Natural killer cell (primary cell): Measurements from ENCODE around the gene ETV7. TPM values are rescaled to one million over a fixed set of nuclear protein-coding genes. Genes with fewer than 3 reads are reported as not detected.

Experiments
- ATAC-seq, 3 donors: fragments of 150-1000 bp in 2 of 3; fragments of 200-7000 bp in 1 of 3; cut with Tn5 transposase; 1 replicate in 1 of 3; 2 replicates in 2 of 3; pipeline ENCODE4 v1.10.0; 2021; ENCODE audit warnings: mild to moderate bottlenecking in 2 of 3, moderate library complexity in 2 of 3
- DNase-seq, 2 donors: peaks; one replicate each; pipeline versions ENCODE4 v3.0.0 to v3.0.0-alpha.2; 2013 to 2021; ENCODE audit warnings: mixed read lengths in 1 of 2
- H3K27ac ChIP-seq: one replicate; pipeline ENCODE4 v1.5.1; 2013; ENCODE audit warnings: mild to moderate bottlenecking, low read length
- H3K27me3 ChIP-seq: one replicate; pipeline ENCODE4 v1.6.1; 2013; ENCODE audit warnings: low read length; ENCODE audit not compliant: control insufficient read depth, insufficient read depth
- H3K36me3 ChIP-seq: one replicate; pipeline ENCODE4 v1.6.1; 2013; ENCODE audit warnings: low read length; ENCODE audit not compliant: control insufficient read depth, insufficient read depth
- H3K4me1 ChIP-seq: one replicate; pipeline ENCODE4 v1.6.1; 2013; ENCODE audit warnings: low read length; ENCODE audit not compliant: control insufficient read depth, insufficient read depth
- H3K4me3 ChIP-seq: one replicate; pipeline ENCODE4 v1.5.1; 2013; ENCODE audit warnings: low read length
- H3K9me3 ChIP-seq: one replicate; pipeline ENCODE4 v1.6.1; 2013; ENCODE audit warnings: low read length; ENCODE audit not compliant: control insufficient read depth, insufficient read depth
- H3K27ac Mint-ChIP-seq, 2 donors: one replicate each; pipeline ENCODE4 v1.8.0; 2022; ENCODE audit warnings: mild to moderate bottlenecking in 2 of 2, mixed read lengths in 2 of 2, moderate library complexity in 1 of 2
- H3K27me3 Mint-ChIP-seq, 2 donors: one replicate each; pipeline ENCODE4 v1.8.0; 2022; ENCODE audit warnings: low read depth in 2 of 2, mixed read lengths in 2 of 2
- H3K36me3 Mint-ChIP-seq: one replicate; pipeline ENCODE4 v1.8.0; 2022; ENCODE audit warnings: mixed read lengths
- H3K4me1 Mint-ChIP-seq, 2 donors: one replicate each; pipeline ENCODE4 v1.8.0; 2022; ENCODE audit warnings: mixed read lengths in 2 of 2
- H3K4me3 Mint-ChIP-seq: one replicate; pipeline ENCODE4 v1.8.0; 2022; ENCODE audit warnings: mild to moderate bottlenecking, moderate library complexity, mixed read lengths
- H3K9me3 Mint-ChIP-seq, 2 donors: one replicate each; pipeline ENCODE4 v1.8.0; 2022; ENCODE audit warnings: mixed read lengths in 2 of 2
- WGBS: methylation state at CpG from one replicate; pipeline ENCODE4 v1.1.7; 2013; ENCODE audit warnings: missing lambda C conversion rate; ENCODE audit not compliant: insufficient coverage; 5-methylcytosine and 5-hydroxymethylcytosine counted together
- intact Hi-C: fragments of 100-400 bp; cut with micrococcal nuclease; formaldehyde crosslinking; loops from one replicate; pipeline ENCODE4 v1.14.2; 2022
- total RNA-seq, 4 donors: library from RNA; stranded (reverse); fragments of 120-200 nt in 1 of 4; gene quantifications; one replicate each; pipeline versions ENCODE4 v1.2.3 to v1.2.4, GENCODE V29; 2013 to 2022
- TF ChIP-seq, protein P1 (sequence below): fragments of 200-600 bp; IDR thresholded peaks from one replicate; pipeline ENCODE4 v1.8.0; 2022; ENCODE audit warnings: antibody characterized with exemption

Gene ETV7
- 1 to 10 TPM in 2 of 3 donors, under 1 TPM in 1; 0.96 to 2.8 (median 1.7) TPM for total RNA-seq
- total RNA-seq (2013) = 1.7 TPM

DNA sequence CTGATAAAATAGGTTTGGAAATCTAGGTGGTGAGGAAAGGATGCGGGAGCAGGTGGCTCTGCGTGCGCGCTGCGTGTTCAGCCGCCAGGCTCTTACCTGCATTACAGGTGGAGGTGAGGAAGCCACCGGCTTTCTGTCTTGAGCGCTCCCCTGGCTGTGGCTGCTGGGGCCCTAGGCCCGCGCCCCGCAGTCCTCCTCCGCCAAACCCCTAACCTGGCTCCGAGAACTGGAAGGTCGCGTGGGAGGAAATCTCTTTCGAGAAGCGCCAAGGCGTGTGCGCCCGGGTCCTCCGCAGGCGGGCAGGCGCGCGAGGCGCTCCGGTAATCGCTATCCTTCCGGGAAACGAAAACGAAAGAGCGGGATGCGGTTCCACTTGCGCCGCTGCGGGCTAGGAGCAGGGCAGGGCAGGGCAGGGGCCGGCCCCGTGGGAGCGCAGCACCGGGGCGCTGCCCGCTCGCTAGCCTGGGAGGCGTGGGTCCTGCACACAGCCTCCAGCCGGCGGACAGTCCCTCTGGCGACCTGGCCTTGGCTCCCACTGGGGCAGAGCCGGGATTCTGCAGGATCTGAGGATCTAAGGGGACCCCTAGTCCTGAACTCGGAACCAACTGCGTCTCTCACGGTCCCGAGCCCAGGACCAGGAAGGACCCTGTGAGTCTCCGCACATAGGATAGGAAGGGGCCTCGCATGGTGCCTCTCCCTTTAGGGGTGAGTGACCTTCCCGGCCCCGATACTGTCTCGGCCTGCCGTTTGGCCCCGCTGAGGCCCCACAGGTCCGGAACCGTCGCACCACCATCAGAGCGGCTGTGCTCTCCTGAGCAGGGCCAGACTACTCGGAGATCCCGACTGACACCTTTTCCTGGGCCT lies at the start of gene ETV7:
Gene ETV7 (minus strand): TSS at position 230 of the 864 bp plus-strand sequence. CDS start 128 bp downstream, at position 102.
- Histone ChIP-seq H3K36me3 (no peaks in the 10 kb centered on the region), H3K27ac (no peak within 1 kb of the TSS), H3K4me3 (peak within 1 kb of the TSS; percentile 65), H3K9me3 (no peaks in the 10 kb centered on the region), H3K4me1 (peaks cover 20% of the 10 kb centered on the region), H3K27me3 (peaks cover 10% of the 10 kb centered on the region)
- TF ChIP-seq, protein P1, sequence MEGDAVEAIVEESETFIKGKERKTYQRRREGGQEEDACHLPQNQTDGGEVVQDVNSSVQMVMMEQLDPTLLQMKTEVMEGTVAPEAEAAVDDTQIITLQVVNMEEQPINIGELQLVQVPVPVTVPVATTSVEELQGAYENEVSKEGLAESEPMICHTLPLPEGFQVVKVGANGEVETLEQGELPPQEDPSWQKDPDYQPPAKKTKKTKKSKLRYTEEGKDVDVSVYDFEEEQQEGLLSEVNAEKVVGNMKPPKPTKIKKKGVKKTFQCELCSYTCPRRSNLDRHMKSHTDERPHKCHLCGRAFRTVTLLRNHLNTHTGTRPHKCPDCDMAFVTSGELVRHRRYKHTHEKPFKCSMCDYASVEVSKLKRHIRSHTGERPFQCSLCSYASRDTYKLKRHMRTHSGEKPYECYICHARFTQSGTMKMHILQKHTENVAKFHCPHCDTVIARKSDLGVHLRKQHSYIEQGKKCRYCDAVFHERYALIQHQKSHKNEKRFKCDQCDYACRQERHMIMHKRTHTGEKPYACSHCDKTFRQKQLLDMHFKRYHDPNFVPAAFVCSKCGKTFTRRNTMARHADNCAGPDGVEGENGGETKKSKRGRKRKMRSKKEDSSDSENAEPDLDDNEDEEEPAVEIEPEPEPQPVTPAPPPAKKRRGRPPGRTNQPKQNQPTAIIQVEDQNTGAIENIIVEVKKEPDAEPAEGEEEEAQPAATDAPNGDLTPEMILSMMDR = no peak
- WGBS = under 1% methylated on average over 63 of the region's 65 CpGs
- H3K4me1 Mint-ChIP-seq = peaks cover 21 to 23% of the 10 kb centered on the region in 2 donors
- H3K4me3 Mint-ChIP-seq = peak within 1 kb of the TSS; percentile 98
- no peaks in the 10 kb centered on the region for H3K9me3 Mint-ChIP-seq
- DNase-seq (peak; percentile 40 to 64), ATAC-seq (peak; percentile 73 to 78 (median 73))
- intact Hi-C loops = no loop called here
- peak within 1 kb of the TSS; percentile 47 to 76 for H3K27ac Mint-ChIP-seq
- H3K27me3 Mint-ChIP-seq = peaks cover 14 to 29% of the 10 kb centered on the region in 2 donors
- H3K36me3 Mint-ChIP-seq = no peaks in the 10 kb centered on the region

DNA sequence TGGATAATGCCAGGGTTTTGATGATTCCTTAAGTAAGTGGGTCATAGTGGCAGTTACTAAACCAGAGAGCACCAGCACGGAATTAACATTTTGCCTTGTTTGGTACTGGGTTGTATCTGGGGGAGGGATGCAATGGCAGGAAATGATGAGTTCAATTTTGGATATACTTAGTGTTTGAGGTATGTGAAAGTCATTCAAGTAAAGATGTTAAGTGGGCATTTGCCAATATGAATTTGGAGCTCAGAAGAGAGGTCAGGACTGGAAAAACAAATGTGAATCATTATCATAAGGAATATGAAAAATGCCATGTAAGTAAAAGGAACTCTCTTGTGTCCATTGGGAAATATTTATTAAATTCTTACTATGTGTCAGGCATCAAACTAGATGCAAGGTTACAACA lies 49.0 kb upstream of the ETV7 start:
- Histone ChIP-seq H3K4me1 (peaks cover 3% of the 10 kb centered on the region), H3K27ac (no peak overlapping the region), H3K27me3 (no peaks in the 10 kb centered on the region), H3K36me3 (no peaks in the 10 kb centered on the region), H3K9me3 (no peaks in the 10 kb centered on the region), H3K4me3 (no peak overlapping the region)
- Mint-ChIP-seq H3K9me3 (no peaks in the 10 kb centered on the region), H3K4me1 (peaks cover 6% of the 10 kb centered on the region in 2 donors), H3K27me3 (no peaks in the 10 kb centered on the region), H3K27ac (no peak overlapping the region), H3K36me3 (no peaks in the 10 kb centered on the region), H3K4me3 (no peak overlapping the region)
- WGBS = 88% methylated on average over 1 of the region's 1 CpG
- TF ChIP-seq, protein P1 = no peak
- DNase-seq (no peak), ATAC-seq (no peak)
- intact Hi-C loops = no loop called here

DNA sequence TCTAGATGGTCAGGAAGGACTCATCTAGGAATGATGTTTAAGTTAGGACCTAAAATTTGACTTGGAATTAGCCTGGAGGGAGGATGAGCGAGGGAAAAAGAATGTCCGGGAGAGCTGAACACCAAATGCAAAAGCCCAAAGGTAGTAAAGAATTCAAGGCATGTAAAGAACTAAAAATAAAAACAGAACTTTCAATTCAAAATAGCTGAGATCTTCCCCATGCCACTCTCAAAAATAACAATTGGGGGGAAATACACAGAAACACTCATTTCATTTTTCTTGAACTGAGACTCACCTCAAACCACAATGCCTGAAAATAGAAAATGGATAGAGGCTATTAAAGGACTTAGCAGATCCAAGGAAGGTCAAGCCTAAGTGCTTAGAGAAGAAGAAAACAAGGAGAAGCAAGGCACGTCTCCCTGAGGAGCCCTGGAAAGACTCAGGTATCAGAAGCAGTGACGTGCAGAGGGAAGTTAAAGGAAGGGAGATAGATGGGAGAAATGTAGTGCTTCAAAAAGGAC lies 44.7 kb upstream of the ETV7 start:
- Histone ChIP-seq H3K27me3 (no peaks in the 10 kb centered on the region), H3K27ac (no peak overlapping the region), H3K4me3 (no peak overlapping the region), H3K36me3 (no peaks in the 10 kb centered on the region), H3K4me1 (no peaks in the 10 kb centered on the region), H3K9me3 (no peaks in the 10 kb centered on the region)
- Mint-ChIP-seq H3K4me1 (no peaks in the 10 kb centered on the region), H3K4me3 (no peak overlapping the region), H3K36me3 (no peaks in the 10 kb centered on the region), H3K9me3 (no peaks in the 10 kb centered on the region), H3K27me3 (no peaks in the 10 kb centered on the region), H3K27ac (no peak overlapping the region)
- TF ChIP-seq, protein P1 = no peak
- no peak for DNase-seq
- 73% methylated on average over 4 of the region's 4 CpGs for WGBS
- intact Hi-C loops = no loop called here
- ATAC-seq = no peak
